MCF 10A (cell line): ENCODE data around the gene PLET1. TPM values are rescaled to one million over a fixed set of nuclear protein-coding genes. Genes with fewer than 3 reads are reported as not detected.

Experiments
- BruUV-seq: library from RNA; stranded (reverse); fragments of 400-500 nt; replicated peaks from 2 replicates; lab custom pipeline; 2021; lab: Mats Ljungman, UMichigan
- CTCF ChIA-PET: fragments of 300-600 bp; sonication (Branson Sonifier 250); formaldehyde crosslinking; extraction: SDS; loops from one replicate; lab custom pipeline; 2021; ENCODE audit warnings: antibody characterized with exemption, inconsistent platforms; lab: Yijun Ruan, JAX
- POLR2A ChIA-PET: fragments of 300-600, 350-650 bp; sonication (Branson Sonifier 250); formaldehyde crosslinking; extraction: SDS; loops from one replicate; lab custom pipeline; 2020; ENCODE audit warnings: antibody characterized with exemption, inconsistent platforms; lab: Yijun Ruan, JAX
- DNase-seq: peaks from one replicate; pipeline ENCODE4 v3.0.0-alpha.2; 2018; ENCODE audit not compliant: unreplicated experiment
- H3K27ac Mint-ChIP-seq: one replicate; pipeline ENCODE4 v1.8.0; 2022; ENCODE audit warnings: mild to moderate bottlenecking, low read depth, mixed read lengths; ENCODE audit not compliant: unreplicated experiment
- H3K27me3 Mint-ChIP-seq: one replicate; pipeline ENCODE4 v1.8.0; 2022; ENCODE audit warnings: mixed read lengths; ENCODE audit not compliant: insufficient read depth, unreplicated experiment
- H3K36me3 Mint-ChIP-seq: one replicate; pipeline ENCODE4 v1.8.0; 2022; ENCODE audit warnings: mild to moderate bottlenecking, moderate library complexity, mixed read lengths; ENCODE audit not compliant: insufficient read depth, unreplicated experiment
- H3K4me1 Mint-ChIP-seq: one replicate; pipeline ENCODE4 v1.8.0; 2022; ENCODE audit warnings: mixed read lengths; ENCODE audit not compliant: insufficient read depth, unreplicated experiment
- H3K4me3 Mint-ChIP-seq: one replicate; pipeline ENCODE4 v1.8.0; 2022; ENCODE audit warnings: mild to moderate bottlenecking, moderate library complexity, mixed read lengths; ENCODE audit not compliant: unreplicated experiment
- H3K9me3 Mint-ChIP-seq: one replicate; pipeline ENCODE4 v1.8.0; 2022; ENCODE audit warnings: mixed read lengths; ENCODE audit not compliant: unreplicated experiment
- intact Hi-C: fragments of 100-400 bp; cut with micrococcal nuclease; formaldehyde crosslinking; loops from 2 replicates; pipeline ENCODE4 v1.14.1; 2022
- total RNA-seq: library from RNA; stranded (reverse); gene quantifications from 2 replicates; pipeline ENCODE4 v1.2.3, GENCODE V29; 2022
- TF ChIP-seq, protein P1 (sequence below): fragments of 200-600 bp; IDR thresholded peaks from one replicate; pipeline ENCODE4 v1.8.0; 2022; ENCODE audit warnings: antibody characterized with exemption, mild to moderate bottlenecking; ENCODE audit not compliant: unreplicated experiment

Gene PLET1
- total RNA-seq, 1 experiment from 2014 or later = not detected

DNA sequence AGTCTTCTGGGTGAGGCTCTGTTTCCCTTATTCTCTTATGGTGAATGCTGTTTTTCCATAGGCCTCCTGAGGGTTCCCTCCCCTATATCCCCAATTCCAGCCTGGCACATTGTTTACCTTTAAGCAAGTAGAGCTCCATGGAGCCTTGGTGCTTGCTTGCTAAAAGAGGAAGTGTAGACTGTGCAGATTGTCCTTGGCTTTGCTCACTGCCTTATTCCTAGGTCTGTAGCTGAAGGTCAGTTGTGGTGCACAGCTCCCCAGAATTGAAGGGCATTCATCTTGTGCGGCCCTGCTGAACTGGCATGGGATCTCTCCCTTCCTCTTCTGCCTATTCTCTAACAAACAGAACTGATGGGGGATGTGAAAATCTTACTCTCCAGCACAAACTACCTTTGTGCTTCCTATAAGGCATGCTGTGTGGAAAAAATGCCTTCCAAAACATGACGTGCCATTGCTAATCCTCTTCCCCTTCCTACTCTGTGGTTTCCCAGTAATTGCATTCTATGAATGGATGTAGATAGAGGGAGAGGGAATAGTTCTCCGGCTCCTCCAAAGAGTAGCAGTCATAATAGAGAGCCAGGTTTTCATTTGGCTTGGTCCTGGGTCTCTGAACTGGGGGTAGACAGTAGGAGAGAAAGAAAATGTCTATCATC is 34.2 kb upstream of the PLET1 start:
- peaks cover 16% of the 10 kb centered on the region for H3K4me1 Mint-ChIP-seq
- ChIA-PET CTCF (interaction anchor here (0.5 to 3.4 kb wide), 3 partner anchors 255 to 995 kb away, joined by 3 to 14 read pairs (median 5); no protein-coding TSS in a partner anchor), POLR2A (interaction anchor here (0.6 to 3.1 kb wide), 6 partner anchors 10 to 166 kb away, joined by 3 to 14 read pairs (median 3); no protein-coding TSS in a partner anchor)
- H3K36me3 Mint-ChIP-seq = peaks cover 5% of the 10 kb centered on the region
- H3K27ac Mint-ChIP-seq = no peak overlapping the region
- H3K4me3 Mint-ChIP-seq = no peak overlapping the region
- TF ChIP-seq, protein P1, sequence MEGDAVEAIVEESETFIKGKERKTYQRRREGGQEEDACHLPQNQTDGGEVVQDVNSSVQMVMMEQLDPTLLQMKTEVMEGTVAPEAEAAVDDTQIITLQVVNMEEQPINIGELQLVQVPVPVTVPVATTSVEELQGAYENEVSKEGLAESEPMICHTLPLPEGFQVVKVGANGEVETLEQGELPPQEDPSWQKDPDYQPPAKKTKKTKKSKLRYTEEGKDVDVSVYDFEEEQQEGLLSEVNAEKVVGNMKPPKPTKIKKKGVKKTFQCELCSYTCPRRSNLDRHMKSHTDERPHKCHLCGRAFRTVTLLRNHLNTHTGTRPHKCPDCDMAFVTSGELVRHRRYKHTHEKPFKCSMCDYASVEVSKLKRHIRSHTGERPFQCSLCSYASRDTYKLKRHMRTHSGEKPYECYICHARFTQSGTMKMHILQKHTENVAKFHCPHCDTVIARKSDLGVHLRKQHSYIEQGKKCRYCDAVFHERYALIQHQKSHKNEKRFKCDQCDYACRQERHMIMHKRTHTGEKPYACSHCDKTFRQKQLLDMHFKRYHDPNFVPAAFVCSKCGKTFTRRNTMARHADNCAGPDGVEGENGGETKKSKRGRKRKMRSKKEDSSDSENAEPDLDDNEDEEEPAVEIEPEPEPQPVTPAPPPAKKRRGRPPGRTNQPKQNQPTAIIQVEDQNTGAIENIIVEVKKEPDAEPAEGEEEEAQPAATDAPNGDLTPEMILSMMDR = no peak
- H3K9me3 Mint-ChIP-seq = no peaks in the 10 kb centered on the region
- intact Hi-C loops = loop anchor here (5.0 kb wide), 2 partner anchors 72 to 817 kb away; no protein-coding TSS in a partner anchor
- BruUV-seq = no TSS peak
- peaks cover 6% of the 10 kb centered on the region for H3K27me3 Mint-ChIP-seq
- DNase-seq = no peak

- ChIA-PET CTCF (interaction anchor here (0.8 to 3.4 kb wide), 8 partner anchors 10 to 996 kb away, joined by 3 to 14 read pairs (median 4); no protein-coding TSS in a partner anchor), POLR2A (interaction anchor here (0.5 to 3.1 kb wide), 8 partner anchors 9 to 1381 kb away, joined by 3 to 14 read pairs (median 3); no protein-coding TSS in a partner anchor)
- no TSS peak for BruUV-seq
- no peaks in the 10 kb centered on the region for H3K27me3 Mint-ChIP-seq
- intact Hi-C loops = loop anchor here (1.0 to 5.0 kb wide), 3 partner anchors 17 to 819 kb away; no protein-coding TSS in a partner anchor
- TF ChIP-seq, protein P1 = no peak
- H3K4me3 Mint-ChIP-seq = no peak overlapping the region
- H3K27ac Mint-ChIP-seq = peak overlapping the region; percentile 63
- DNase-seq = no peak
- peaks cover 5% of the 10 kb centered on the region for H3K36me3 Mint-ChIP-seq
- no peaks in the 10 kb centered on the region for H3K9me3 Mint-ChIP-seq
- H3K4me1 Mint-ChIP-seq = peaks cover 16% of the 10 kb centered on the region
Observed at GRCh38 chr11:112293614-112294013, 33.0 kb upstream of the PLET1 start.

DNA sequence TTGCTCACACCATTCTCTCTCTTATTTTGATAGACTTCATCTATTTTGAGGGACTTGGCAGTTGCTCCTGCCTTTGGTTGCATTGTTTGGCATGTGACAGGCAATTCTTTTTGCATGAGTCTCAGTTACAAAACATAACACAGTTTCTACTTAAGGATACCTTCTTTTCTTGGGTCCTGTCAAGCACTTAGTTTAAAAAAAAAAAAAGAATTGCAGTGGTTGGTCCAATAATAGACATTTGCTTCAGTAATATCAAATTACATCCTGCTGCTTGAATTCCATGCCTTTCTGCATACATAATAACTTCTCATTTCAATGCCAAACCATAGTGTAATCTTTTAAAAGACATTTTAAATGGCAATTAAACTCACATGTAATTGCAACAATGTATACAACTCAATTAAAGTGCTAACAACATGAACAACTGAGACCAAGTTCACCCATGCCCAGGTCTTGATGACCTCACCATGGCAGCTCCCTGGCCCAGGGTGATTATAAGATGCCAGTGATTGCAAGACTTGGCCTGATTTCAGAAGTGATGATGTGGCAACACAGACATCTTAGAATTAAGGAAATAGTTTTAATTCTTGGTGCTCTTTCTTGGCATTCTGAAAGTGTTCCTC is 32.2 kb upstream of the PLET1 start:
- peak overlapping the region; percentile 63 for H3K27ac Mint-ChIP-seq
- H3K4me3 Mint-ChIP-seq = no peak overlapping the region
- H3K27me3 Mint-ChIP-seq = no peaks in the 10 kb centered on the region
- TF ChIP-seq, protein P1 = no peak
- ChIA-PET CTCF (interaction anchor here (0.6 to 3.4 kb wide), 6 partner anchors 72 to 1953 kb away, joined by 3 to 14 read pairs (median 4); no protein-coding TSS in a partner anchor), POLR2A (interaction anchor here (0.7 to 3.1 kb wide), 4 partner anchors 11 to 29 kb away, joined by 3 to 14 read pairs (median 5); no protein-coding TSS in a partner anchor)
- peaks cover 5% of the 10 kb centered on the region for H3K36me3 Mint-ChIP-seq
- H3K4me1 Mint-ChIP-seq = peaks cover 16% of the 10 kb centered on the region
- DNase-seq = peak; percentile 96
- no peaks in the 10 kb centered on the region for H3K9me3 Mint-ChIP-seq
- intact Hi-C loops = loop anchor here (1.0 to 5.0 kb wide), 5 partner anchors 17 to 996 kb away; no protein-coding TSS in a partner anchor
- BruUV-seq = no TSS peak
